HUES48 (cell line): ENCODE measurements around the gene ALDH2.

Source experiments
- H3K27ac ChIP-seq: one replicate; pipeline ENCODE4 v1.7.0; 2013; ENCODE audit warnings: low read depth, low read length, inconsistent platforms
- H3K27me3 ChIP-seq: 2 replicates; pipeline ENCODE4 v1.6.1; 2013; ENCODE audit warnings: mild to moderate bottlenecking, low read length; ENCODE audit not compliant: control insufficient read depth, insufficient read depth
- H3K36me3 ChIP-seq: 2 replicates; pipeline ENCODE4 v1.6.1; 2013; ENCODE audit warnings: low read length; ENCODE audit not compliant: control insufficient read depth, insufficient read depth
- H3K4me1 ChIP-seq: 2 replicates; pipeline ENCODE4 v1.6.1; 2013; ENCODE audit warnings: mild to moderate bottlenecking, low read length; ENCODE audit not compliant: control insufficient read depth, insufficient read depth
- H3K4me3 ChIP-seq: 2 replicates; pipeline ENCODE4 v1.5.1; 2013; ENCODE audit warnings: mild to moderate bottlenecking, low read depth, low read length
- H3K9ac ChIP-seq: 2 replicates; pipeline ENCODE4 v1.6.1; 2013; ENCODE audit warnings: mild to moderate bottlenecking, low read depth, low read length, moderate library complexity
- H3K9me3 ChIP-seq: 2 replicates; pipeline ENCODE4 v1.6.1; 2013; ENCODE audit warnings: low read length; ENCODE audit not compliant: control insufficient read depth, insufficient read depth

Gene ALDH2

GRCh38 chr12:111846016-111846415 lies 79.3 kb downstream of the ALDH2 start:
- no peak overlapping the region for H3K4me3 ChIP-seq
- H3K9ac ChIP-seq = no peak overlapping the region
- H3K27me3 ChIP-seq = no peaks in the 10 kb centered on the region
- H3K27ac ChIP-seq = no peak overlapping the region
- peaks cover 18% of the 10 kb centered on the region; the same call in 1 of the 2 replicates for H3K36me3 ChIP-seq
- H3K4me1 ChIP-seq = peaks cover 4% of the 10 kb centered on the region; the same call in 1 of the 2 replicates
- no peaks in the 10 kb centered on the region for H3K9me3 ChIP-seq

GRCh38 chr12:111850526-111850925 lies 83.8 kb downstream of the ALDH2 start:
- no peaks in the 10 kb centered on the region for H3K4me1 ChIP-seq
- H3K9me3 ChIP-seq = no peaks in the 10 kb centered on the region
- H3K4me3 ChIP-seq = no peak overlapping the region
- H3K27me3 ChIP-seq = no peaks in the 10 kb centered on the region
- no peak overlapping the region for H3K9ac ChIP-seq
- H3K36me3 ChIP-seq = peaks cover 13% of the 10 kb centered on the region; the same call in 1 of the 2 replicates
- H3K27ac ChIP-seq = no peak overlapping the region

DNA sequence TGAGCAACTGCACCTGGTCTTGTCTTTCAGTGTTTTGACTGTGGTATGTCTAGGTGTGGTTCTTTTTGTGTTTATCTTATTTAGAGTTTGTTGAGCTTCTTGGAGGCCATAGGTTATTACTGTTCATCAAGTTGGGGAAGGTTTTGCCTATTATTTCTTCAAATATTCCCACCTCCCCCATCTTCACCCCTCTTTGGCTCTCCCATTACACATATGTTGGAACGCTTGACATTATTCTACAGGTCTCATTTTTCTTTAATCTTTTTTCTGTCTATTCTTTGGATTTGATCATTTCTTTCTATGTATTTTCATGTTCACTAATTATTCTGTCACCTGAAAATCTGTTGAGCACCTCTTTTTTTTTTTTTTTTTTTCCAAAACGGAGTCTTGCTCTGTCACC lies 91.5 kb downstream of the ALDH2 start:
- Histone ChIP-seq H3K9ac (no peak overlapping the region), H3K36me3 (peaks cover 4% of the 10 kb centered on the region; the same call in 1 of the 2 replicates), H3K4me1 (peaks cover 6% of the 10 kb centered on the region), H3K4me3 (no peak overlapping the region), H3K9me3 (no peaks in the 10 kb centered on the region), H3K27ac (no peak overlapping the region), H3K27me3 (no peaks in the 10 kb centered on the region)

- no peak overlapping the region for H3K9ac ChIP-seq
- H3K4me1 ChIP-seq = peaks cover 6% of the 10 kb centered on the region
- H3K27me3 ChIP-seq = no peaks in the 10 kb centered on the region
- H3K4me3 ChIP-seq = no peak overlapping the region
- no peak overlapping the region for H3K27ac ChIP-seq
- no peaks in the 10 kb centered on the region for H3K9me3 ChIP-seq
- H3K36me3 ChIP-seq = peaks cover 5% of the 10 kb centered on the region; the same call in 1 of the 2 replicates
These were observed 92.0 kb downstream of the ALDH2 start for GRCh38 chr12:111858778-111859177.

DNA sequence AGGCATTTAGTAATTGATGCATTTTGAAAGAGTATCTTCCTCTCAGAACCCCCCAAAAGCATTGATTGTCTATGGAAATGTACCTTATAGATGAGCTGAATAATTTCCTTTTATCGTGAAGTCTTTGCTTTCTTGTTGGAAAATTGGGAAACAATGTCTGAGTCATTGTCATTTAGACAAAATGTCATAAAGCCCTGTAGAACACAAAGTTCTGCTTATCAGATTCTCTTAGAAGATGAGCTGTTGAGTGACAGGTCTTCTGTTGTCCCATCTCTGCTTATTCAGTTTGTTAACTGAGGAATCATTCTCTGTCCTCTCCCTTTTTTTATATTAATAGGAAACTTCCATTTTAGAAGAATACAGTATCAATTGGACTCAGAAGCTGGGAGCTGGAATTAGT lies 98.2 kb downstream of the ALDH2 start:
- Histone ChIP-seq H3K9ac (no peak overlapping the region), H3K4me1 (peaks cover 43% of the 10 kb centered on the region), H3K27me3 (no peaks in the 10 kb centered on the region), H3K36me3 (peaks cover 27% of the 10 kb centered on the region), H3K9me3 (no peaks in the 10 kb centered on the region), H3K27ac (no peak overlapping the region), H3K4me3 (no peak overlapping the region)
